Measurements from ENCODE around the gene DNASE1L3.

DNA sequence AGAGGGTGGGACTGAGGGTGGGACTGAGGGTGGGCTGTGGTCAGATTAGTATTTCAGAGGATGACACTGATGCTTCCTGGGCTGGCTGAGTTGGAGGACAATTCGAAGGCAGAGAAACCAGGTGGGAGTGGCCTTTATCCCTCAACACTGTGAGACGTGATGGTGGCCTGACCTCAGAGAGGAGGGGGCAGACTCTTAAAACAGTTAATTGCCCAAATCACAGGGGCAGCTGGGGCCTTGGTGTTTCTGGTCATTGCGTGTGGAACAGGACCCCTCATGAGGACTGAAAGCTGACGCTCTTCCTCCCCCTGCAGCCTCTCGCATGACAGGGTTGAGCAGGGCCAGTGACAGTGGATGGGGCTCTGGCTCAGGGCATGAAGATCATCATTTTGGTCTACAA is 18.7 kb downstream of the DNASE1L3 start:
- TF ChIP-seq EZH2phosphoT487 (IDR thresholded peaks at IDR 0.05; ENCODE audit: borderline replicate concordance, low read length), result no peak
- TF ChIP-seq, protein P1, sequence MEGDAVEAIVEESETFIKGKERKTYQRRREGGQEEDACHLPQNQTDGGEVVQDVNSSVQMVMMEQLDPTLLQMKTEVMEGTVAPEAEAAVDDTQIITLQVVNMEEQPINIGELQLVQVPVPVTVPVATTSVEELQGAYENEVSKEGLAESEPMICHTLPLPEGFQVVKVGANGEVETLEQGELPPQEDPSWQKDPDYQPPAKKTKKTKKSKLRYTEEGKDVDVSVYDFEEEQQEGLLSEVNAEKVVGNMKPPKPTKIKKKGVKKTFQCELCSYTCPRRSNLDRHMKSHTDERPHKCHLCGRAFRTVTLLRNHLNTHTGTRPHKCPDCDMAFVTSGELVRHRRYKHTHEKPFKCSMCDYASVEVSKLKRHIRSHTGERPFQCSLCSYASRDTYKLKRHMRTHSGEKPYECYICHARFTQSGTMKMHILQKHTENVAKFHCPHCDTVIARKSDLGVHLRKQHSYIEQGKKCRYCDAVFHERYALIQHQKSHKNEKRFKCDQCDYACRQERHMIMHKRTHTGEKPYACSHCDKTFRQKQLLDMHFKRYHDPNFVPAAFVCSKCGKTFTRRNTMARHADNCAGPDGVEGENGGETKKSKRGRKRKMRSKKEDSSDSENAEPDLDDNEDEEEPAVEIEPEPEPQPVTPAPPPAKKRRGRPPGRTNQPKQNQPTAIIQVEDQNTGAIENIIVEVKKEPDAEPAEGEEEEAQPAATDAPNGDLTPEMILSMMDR (IDR thresholded peaks at IDR 0.05; ENCODE audit: low read depth, low read length, poor library complexity, severe bottlenecking), result no peak
